Measurements from ENCODE around the gene P2RY11. TPM values are rescaled to one million over a fixed set of nuclear protein-coding genes. Genes with fewer than 3 reads are reported as not detected.

P2RY11 gene
- polyA plus RNA-seq, 1 donor from 2014 or later, result 3.3 TPM

DNA sequence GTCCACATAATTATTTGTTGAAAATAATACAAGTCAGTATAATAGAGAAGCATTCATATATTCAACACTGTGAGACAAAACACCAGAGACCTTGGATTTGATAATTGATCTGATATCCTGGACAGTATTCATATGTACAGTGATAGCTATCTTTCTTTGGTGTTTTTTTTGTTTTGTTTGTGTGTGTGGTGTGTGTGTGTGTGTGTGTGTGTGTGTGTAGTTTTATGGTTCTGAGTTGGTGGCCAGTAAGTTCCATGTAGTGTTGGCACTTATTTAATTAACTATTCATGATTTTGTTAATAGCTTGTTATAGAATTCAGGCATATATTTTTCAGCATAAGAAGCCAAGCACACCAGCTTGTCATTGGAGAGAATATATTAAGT lies 7.4 kb upstream of the P2RY11 start:
- Mint-ChIP-seq H3K27ac (peak overlapping the region; percentile 76 to 98 (median 96)), H3K4me1 (peaks cover 25 to 44% (median 43%) of the 10 kb centered on the region in 3 donors), H3K9me3 (no peaks in the 10 kb centered on the region), H3K36me3 (no peaks in the 10 kb centered on the region), H3K4me3 (peak overlapping the region in 2 of 4 donors; percentile 1 to 54), H3K27me3 (peaks cover 3% of the 10 kb centered on the region)

DNA sequence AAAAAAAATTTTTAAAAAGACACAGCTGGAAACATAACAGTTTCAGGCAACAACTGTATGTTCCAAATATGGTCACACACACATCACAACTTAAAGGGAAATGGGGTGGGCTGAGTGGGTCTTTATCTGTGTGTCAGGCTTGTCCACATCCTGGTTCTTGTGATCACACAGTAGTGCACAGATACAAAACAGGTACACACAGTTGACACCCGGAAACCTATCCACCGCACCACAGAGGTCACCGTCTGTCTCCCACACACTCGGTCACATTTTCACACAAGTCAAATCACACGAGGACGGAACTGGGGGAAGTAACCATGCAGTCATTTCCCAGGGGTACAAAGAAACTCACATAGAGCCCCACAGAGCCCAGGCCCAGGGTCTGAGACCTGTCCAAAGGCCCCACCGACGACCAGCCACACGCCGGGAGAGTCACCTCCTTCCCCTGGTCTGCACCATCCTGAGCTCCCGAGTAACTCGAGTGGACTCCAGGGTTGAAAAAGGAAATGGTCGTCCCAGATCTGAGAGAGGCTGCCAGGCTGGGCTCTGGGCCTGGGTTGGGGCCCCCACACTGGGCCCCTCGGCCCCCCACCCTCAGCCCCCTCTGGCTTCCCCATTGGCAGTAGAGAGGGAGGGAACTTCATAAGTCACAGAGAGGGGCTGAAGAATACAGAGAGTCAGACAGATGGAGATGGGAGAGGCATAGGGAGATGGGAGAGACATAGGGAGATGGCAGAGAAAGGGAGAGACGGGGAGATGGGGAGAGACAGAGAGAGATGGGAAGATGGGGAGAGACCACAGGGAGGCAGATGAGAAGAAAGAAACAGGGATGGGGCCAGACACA lies 6.6 kb upstream of the P2RY11 start:
- H3K9me3 Mint-ChIP-seq, result no peaks in the 10 kb centered on the region
- H3K4me1 Mint-ChIP-seq, result peaks cover 24 to 41% (median 40%) of the 10 kb centered on the region in 3 donors
- H3K27ac Mint-ChIP-seq, result peak overlapping the region; percentile 76 to 98 (median 96)
- peaks cover 3% of the 10 kb centered on the region for H3K27me3 Mint-ChIP-seq
- H3K4me3 Mint-ChIP-seq, result peak overlapping the region; percentile 63 to 95 (median 86)
- no peaks in the 10 kb centered on the region for H3K36me3 Mint-ChIP-seq

DNA sequence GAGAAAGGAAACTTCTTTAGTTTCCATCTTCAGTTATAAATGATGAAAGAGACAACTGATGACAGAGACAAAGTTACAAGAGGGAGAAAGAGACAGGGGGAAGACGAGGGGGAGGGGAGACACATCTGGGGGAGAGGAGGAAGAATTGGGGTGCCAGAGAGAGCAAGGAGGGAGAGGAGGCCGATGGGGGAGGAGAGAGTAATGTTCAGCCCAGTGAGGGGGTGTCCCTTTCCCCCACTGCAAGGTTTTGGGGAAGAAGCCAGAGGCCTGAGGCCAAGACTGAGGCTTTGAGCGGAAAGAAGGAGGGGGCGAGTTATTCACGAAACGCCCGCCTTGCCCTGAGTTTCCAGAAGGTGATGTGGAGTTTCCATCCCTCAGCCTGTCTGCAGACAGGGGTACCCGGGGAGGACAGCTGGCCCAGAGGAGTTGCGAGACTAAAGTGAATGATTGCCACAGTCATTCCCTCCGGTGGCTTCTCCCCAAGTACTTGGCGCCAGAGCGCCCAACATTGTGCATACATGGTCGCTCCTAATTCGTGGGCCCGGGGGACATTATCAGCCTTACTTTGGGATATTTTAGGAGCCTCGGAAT lies 5.9 kb upstream of the P2RY11 start:
- Mint-ChIP-seq H3K4me3 (peak overlapping the region; percentile 73 to 95 (median 85)), H3K36me3 (no peaks in the 10 kb centered on the region), H3K4me1 (peaks cover 22 to 41% (median 39%) of the 10 kb centered on the region in 3 donors), H3K9me3 (no peaks in the 10 kb centered on the region), H3K27ac (peak overlapping the region; percentile 76 to 98 (median 96)), H3K27me3 (peaks cover 1% of the 10 kb centered on the region)

DNA sequence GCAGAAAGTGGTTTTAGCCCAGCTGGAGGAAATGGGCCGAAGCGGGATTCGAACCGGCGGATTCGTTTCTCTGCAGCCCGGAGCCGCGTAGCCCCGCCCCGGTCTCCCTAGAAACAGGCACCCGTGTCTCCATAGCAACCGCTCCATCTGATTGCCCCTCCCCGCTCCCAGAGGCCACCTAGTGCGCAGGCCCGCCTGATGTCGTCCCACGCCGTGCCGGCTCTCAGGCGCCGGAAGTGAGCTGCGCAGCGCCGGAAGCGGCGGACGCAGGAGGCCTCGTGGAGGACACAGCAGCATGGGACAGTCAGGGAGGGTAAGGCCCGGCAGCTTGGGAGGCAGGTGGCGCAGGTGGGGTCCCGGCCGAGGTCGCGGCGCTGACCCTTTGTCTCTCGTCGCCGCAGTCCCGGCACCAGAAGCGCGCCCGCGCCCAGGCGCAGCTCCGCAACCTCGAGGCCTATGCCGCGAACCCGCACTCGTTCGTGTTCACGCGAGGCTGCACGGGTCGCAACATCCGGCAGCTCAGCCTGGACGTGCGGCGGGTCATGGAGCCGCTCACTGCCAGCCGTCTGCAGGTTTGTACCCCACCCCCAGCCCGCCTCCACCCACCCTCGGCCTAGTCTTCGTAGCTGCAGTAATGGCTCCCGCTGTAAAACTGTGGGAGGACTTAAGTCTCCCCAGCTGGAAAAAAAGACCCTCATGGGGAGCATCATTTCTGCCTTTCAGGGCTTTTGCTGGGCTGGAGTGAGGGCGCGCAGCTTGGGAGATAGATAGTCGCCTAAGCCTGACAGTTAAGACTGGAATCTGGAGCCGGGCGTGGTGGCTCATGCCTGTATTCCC lies 5.2 kb upstream of the P2RY11 start, which contains the start of gene PPAN:
TSS of gene PPAN (plus strand) at position 263 of the 837 bp plus-strand sequence. CDS start at position 296, 33 bp downstream.
- Mint-ChIP-seq H3K27me3 (peaks cover 1% of the 10 kb centered on the region), H3K4me3 (peak within 1 kb of the TSS; percentile 81 to 95 (median 88)), H3K36me3 (no peaks in the 10 kb centered on the region), H3K9me3 (no peaks in the 10 kb centered on the region), H3K27ac (peak within 1 kb of the TSS; percentile 76 to 98 (median 96)), H3K4me1 (peaks cover 24 to 46% (median 43%) of the 10 kb centered on the region in 3 donors)

DNA sequence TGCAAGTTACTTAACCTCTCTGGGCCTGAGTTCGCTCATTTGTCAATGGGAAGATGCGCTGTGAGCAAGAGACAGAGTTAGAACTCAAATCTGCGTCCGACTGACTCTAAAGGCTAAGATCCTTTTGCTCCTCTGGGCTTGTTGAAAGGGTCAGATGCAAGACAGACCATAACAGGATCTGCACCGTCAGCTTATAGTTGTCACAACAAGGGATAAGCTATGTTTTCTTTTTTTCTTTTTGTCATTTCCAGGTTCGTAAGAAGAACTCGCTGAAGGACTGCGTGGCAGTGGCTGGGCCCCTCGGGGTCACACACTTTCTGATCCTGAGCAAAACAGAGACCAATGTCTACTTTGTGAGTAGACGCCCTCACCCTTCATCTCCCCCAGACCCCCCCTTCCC lies 4.2 kb upstream of the P2RY11 start:
- Mint-ChIP-seq H3K9me3 (no peaks in the 10 kb centered on the region), H3K36me3 (no peaks in the 10 kb centered on the region), H3K4me3 (peak overlapping the region; percentile 81 to 89 (median 86)), H3K27ac (peak overlapping the region; percentile 76 to 96 (median 89)), H3K4me1 (peaks cover 26 to 48% (median 47%) of the 10 kb centered on the region in 3 donors), H3K27me3 (peaks cover 1% of the 10 kb centered on the region)

DNA sequence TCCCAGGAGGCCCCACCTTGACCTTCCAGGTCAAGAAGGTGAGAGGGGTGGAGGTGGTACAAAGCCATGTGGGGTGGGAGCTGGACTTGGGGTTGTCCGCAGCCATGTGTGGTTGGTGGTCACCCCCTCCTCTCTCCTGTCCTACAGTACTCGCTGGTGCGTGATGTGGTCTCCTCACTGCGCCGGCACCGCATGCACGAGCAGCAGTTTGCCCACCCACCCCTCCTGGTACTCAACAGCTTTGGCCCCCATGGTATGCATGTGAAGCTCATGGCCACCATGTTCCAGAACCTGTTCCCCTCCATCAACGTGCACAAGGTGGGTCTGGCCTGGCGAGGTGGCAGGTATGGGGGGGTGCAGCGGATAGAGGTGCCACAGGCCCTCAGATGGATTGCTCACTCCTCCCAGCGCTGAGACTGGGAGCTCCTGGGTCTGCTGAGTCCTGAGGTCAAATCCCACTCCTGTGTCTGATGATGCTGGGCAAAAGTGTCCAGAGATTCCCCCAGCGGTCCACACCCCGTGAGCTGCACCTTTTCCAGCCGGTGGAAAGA lies 3.6 kb upstream of the P2RY11 start:
- peaks cover 3% of the 10 kb centered on the region for H3K27me3 Mint-ChIP-seq
- H3K4me3 Mint-ChIP-seq, result peak overlapping the region; percentile 81 to 89 (median 84)
- H3K36me3 Mint-ChIP-seq, result no peaks in the 10 kb centered on the region
- peak overlapping the region in 2 of 3 donors; percentile 23 to 76 for H3K27ac Mint-ChIP-seq
- peaks cover 27 to 48% (median 48%) of the 10 kb centered on the region in 3 donors for H3K4me1 Mint-ChIP-seq
- no peaks in the 10 kb centered on the region for H3K9me3 Mint-ChIP-seq

DNA sequence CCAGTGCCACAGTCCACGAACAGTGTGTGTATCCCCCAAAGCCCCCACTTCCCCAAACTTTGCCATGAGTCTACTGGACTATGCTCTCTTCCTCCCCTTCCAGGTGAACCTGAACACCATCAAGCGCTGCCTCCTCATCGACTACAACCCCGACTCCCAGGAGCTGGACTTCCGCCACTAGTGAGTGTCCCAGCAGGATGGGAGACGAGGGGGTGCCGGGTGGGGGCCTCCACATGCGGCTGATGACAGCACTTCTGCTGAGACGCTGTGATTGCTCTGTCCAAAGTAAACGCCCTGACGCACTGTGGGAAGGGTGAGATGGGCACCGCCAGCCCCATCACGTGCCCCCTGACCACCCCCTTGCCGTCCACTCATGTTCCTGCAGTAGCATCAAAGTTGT lies 2.0 kb upstream of the P2RY11 start:
- peak overlapping the region in 2 of 3 donors; percentile 59 to 93 for H3K27ac Mint-ChIP-seq
- peaks cover 3% of the 10 kb centered on the region for H3K27me3 Mint-ChIP-seq
- H3K36me3 Mint-ChIP-seq, result no peaks in the 10 kb centered on the region
- peak overlapping the region in 2 of 4 donors; percentile 32 to 54 for H3K4me3 Mint-ChIP-seq
- H3K9me3 Mint-ChIP-seq, result no peaks in the 10 kb centered on the region
- peaks cover 24 to 47% (median 43%) of the 10 kb centered on the region in 3 donors for H3K4me1 Mint-ChIP-seq

DNA sequence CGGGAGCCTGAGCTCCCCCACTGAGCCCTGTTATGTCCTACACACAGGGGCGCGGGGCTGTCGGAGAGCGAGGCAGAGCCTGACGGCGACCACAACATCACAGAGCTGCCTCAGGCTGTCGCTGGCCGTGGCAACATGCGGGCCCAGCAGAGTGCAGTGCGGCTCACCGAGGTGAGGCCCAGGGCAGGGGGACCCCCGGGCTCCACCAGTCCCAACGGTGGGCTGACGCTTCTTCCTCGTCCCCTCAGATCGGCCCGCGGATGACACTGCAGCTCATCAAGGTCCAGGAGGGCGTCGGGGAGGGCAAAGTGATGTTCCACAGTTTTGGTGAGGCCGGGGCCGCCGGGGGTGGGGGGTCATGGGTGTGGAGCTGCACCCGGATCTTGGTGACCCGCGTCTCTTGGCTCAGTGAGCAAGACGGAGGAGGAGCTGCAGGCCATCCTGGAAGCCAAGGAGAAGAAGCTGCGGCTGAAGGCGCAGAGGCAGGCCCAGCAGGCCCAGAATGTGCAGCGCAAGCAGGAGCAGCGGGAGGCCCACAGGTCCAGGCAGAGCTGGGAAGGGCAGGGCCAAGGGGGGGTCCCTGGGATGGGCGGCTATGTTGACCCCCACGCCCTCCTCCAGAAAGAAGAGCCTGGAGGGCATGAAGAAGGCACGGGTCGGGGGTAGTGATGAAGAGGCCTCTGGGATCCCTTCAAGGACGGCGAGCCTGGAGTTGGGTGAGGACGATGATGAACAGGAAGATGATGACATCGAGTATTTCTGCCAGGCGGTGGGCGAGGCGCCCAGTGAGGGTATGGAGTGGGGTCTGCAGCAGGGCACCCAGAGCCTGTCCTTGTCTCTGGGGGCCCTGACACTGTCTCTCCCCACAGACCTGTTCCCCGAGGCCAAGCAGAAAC lies 1.2 kb upstream of the P2RY11 start:
- Mint-ChIP-seq H3K4me3 (peak overlapping the region in 3 of 4 donors; percentile 17 to 89 (median 83)), H3K9me3 (no peaks in the 10 kb centered on the region), H3K36me3 (no peaks in the 10 kb centered on the region), H3K27ac (peak overlapping the region in 2 of 3 donors; percentile 44 to 51), H3K27me3 (peaks cover 2% of the 10 kb centered on the region), H3K4me1 (peaks cover 24 to 41% (median 37%) of the 10 kb centered on the region in 3 donors)

DNA sequence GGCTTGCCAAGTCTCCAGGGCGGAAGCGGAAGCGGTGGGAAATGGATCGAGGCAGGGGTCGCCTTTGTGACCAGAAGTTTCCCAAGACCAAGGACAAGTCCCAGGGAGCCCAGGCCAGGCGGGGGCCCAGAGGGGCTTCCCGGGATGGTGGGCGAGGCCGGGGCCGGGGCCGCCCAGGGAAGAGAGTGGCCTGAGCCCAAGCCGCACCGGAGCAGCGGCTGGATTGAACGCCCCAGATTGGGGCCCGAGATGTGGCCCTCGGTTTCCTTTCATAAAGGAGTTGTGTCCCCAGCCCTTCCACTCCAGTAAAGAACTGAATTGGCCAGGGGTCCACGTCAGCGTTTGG lies 548 bp upstream of the P2RY11 start:
- Mint-ChIP-seq H3K9me3 (no peaks in the 10 kb centered on the region), H3K4me3 (peak overlapping the region in 3 of 4 donors; percentile 56 to 92 (median 86)), H3K27me3 (peaks cover 2% of the 10 kb centered on the region), H3K4me1 (peaks cover 21 to 35% (median 31%) of the 10 kb centered on the region in 3 donors), H3K27ac (peak overlapping the region; percentile 90 to 96 (median 93)), H3K36me3 (no peaks in the 10 kb centered on the region)

DNA sequence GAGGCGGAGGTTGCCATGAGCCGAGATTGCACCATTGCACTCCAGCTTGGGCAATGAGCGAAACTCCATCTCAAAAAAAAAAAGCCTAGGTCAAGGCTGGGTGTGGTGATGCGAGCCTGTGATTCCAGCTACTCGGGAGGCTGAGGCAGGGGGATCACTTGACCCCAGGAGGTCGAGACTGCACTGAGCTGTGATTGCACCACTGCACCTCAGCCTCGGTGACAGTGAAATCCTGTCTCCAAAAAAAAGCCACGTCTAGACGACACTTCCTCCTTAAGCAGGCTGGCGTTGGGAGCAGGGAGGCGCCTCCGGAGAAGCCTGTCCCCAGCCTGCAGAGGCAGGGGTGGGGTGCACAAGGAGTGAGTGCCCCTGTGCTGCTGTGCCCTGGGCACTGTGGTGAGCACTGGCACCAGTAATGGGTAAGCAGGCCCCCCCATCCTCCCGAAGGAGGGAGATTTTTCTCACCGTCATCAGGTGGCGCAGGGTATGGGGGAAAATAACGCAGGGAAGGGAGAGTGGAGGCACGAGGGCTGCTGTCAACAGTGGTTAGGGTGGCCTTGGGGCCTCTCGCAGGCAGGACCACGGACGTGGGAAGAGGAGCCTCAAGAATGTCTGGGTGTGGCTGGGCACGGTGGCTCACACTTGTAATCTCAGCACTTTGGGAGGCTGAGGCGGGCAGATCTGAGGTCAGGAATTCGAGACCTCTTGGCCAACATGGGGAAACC lies 706 bp downstream of the P2RY11 start:
- peaks cover 2% of the 10 kb centered on the region for H3K27me3 Mint-ChIP-seq
- peak overlapping the region; percentile 90 to 96 (median 93) for H3K27ac Mint-ChIP-seq
- H3K4me1 Mint-ChIP-seq, result peaks cover 15 to 27% (median 24%) of the 10 kb centered on the region in 3 donors
- peak overlapping the region; percentile 56 to 92 (median 78) for H3K4me3 Mint-ChIP-seq
- no peaks in the 10 kb centered on the region for H3K9me3 Mint-ChIP-seq
- H3K36me3 Mint-ChIP-seq, result peaks cover 2% of the 10 kb centered on the region

DNA sequence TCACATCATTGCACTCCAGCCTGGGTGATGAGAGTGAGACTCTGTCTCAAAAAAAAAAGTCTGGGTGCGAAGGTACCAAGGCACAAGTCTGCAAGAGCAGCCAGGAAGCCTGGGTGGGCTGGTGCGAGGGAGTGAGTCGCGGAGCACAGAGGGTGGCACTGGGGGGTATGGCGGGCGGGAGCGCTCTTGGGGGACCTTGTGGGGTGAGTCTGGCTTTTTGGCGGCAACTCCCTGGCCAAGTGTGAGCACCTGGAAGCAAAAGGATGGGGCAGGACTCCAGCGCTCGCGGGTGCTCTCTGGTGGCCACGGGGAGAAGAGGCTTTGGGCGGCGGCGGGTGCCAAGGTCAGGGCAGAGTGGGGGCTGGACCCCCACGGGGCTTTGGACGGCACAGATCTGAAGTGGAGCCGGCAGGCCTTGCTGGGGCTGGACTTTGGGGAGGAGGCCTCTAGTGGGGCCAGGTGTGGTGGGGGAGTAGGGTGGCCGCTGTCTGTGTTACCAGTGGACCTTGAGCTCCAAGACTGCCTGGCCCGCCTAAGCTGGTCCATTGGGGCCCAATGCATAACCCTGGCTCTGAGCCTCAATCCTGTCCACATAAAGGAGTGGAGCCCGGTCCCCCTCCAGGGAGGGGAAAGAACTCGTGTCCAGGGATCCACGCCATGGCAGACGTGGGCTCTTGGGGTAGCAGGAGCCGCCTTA lies 1.6 kb downstream of the P2RY11 start:
- H3K36me3 Mint-ChIP-seq, result peaks cover 5% of the 10 kb centered on the region
- H3K4me3 Mint-ChIP-seq, result peak overlapping the region; percentile 56 to 90 (median 78)
- peak overlapping the region; percentile 55 to 96 (median 90) for H3K27ac Mint-ChIP-seq
- no peaks in the 10 kb centered on the region for H3K9me3 Mint-ChIP-seq
- H3K27me3 Mint-ChIP-seq, result peaks cover 2% of the 10 kb centered on the region
- peaks cover 14 to 24% (median 22%) of the 10 kb centered on the region in 3 donors for H3K4me1 Mint-ChIP-seq

DNA sequence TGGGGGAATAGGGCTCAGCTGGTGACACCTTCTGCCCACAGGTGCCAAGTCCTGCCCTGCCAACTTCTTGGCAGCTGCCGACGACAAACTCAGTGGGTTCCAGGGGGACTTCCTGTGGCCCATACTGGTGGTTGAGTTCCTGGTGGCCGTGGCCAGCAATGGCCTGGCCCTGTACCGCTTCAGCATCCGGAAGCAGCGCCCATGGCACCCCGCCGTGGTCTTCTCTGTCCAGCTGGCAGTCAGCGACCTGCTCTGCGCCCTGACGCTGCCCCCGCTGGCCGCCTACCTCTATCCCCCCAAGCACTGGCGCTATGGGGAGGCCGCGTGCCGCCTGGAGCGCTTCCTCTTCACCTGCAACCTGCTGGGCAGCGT lies 2.1 kb downstream of the P2RY11 start:
- Mint-ChIP-seq H3K9me3 (no peaks in the 10 kb centered on the region), H3K4me3 (peak overlapping the region in 2 of 4 donors; percentile 56 to 68), H3K4me1 (peaks cover 14 to 24% (median 22%) of the 10 kb centered on the region in 3 donors), H3K27me3 (peaks cover 2% of the 10 kb centered on the region), H3K36me3 (peaks cover 5% of the 10 kb centered on the region), H3K27ac (peak overlapping the region in 2 of 3 donors; percentile 63 to 90)

Measured in IgD-negative memory B cell (primary cell).